NCI-H2171 treated with DMSO at 0.1 percent for 48 hours (cell line): ENCODE measurements around the gene HSPB1.
"Not testable (repeated sequence)": the region's sequence is repeated elsewhere in the genome, so short reads cannot be mapped to it uniquely, and the experiment has no call there.

Source experiments
- DNase-seq: peaks from one replicate; lab custom pipeline; 2025; lab: John Stamatoyannopoulos, UW

HSPB1 gene

GRCh38 chr7:76334320-76334967 lies 32.0 kb downstream of the HSPB1 start:
- DNase-seq = no peak

GRCh38 chr7:76335417-76335816 lies 32.9 kb downstream of the HSPB1 start:
- DNase-seq = not testable (repeated sequence)

- no peak for DNase-seq
Measured at GRCh38 chr7:76336094-76336493, 33.6 kb downstream of the HSPB1 start.

GRCh38 chr7:76337147-76337546 lies 34.7 kb downstream of the HSPB1 start:
- DNase-seq = no peak

- no peak for DNase-seq
Measured at GRCh38 chr7:76338298-76339084, 36.0 kb downstream of the HSPB1 start.

GRCh38 chr7:76340617-76341131 lies 38.2 kb downstream of the HSPB1 start:
- DNase-seq = no peak

GRCh38 chr7:76342222-76342621 lies 39.7 kb downstream of the HSPB1 start:
- no peak for DNase-seq

- no peak for DNase-seq
Measured at GRCh38 chr7:76343294-76343930, 40.9 kb downstream of the HSPB1 start.

- no peak for DNase-seq
Measured at GRCh38 chr7:76343931-76344321, 41.5 kb downstream of the HSPB1 start.

GRCh38 chr7:76346097-76346496 lies 43.6 kb downstream of the HSPB1 start:
- DNase-seq = no peak

- DNase-seq = no peak
Measured at GRCh38 chr7:76346778-76347177, 44.3 kb downstream of the HSPB1 start.

- no peak for DNase-seq
Measured at GRCh38 chr7:76347710-76348109, 45.2 kb downstream of the HSPB1 start.

- no peak for DNase-seq
Measured at GRCh38 chr7:76349313-76349885, 46.9 kb downstream of the HSPB1 start.

- DNase-seq = no peak
Measured at GRCh38 chr7:76351372-76351771, 48.9 kb downstream of the HSPB1 start.

- DNase-seq = no peak
Measured at GRCh38 chr7:76352193-76352592, 49.7 kb downstream of the HSPB1 start.

- DNase-seq = no peak
Measured at GRCh38 chr7:76353744-76354143, 51.3 kb downstream of the HSPB1 start.
